ENCODE data around the gene RALA. TPM values are rescaled to one million over a fixed set of nuclear protein-coding genes. Genes with fewer than 3 reads are reported as not detected.

The RALA gene
- total RNA-seq, 6 experiments from 2014 or later, result 7.5 to 13.8 (median 12.4) TPM

GRCh38 chr7:39589323-39590111 is 33.9 kb upstream of the RALA start:
- ATAC-seq (peak; percentile 38 to 90 (median 72)), DNase-seq (no peak)
- TF ChIP-seq POLR2A (IDR thresholded peaks at IDR 0.05), result no peak
- no peak for TF ChIP-seq CTCF (IDR thresholded peaks at IDR 0.05)
- intact Hi-C loops (cut with DNase I), result no loop called here
- Histone ChIP-seq H3K4me3 (no peak overlapping the region), H3K27ac (no peak overlapping the region), H3K9me3 (no peaks in the 10 kb centered on the region), H3K36me3 (no peaks in the 10 kb centered on the region), H3K4me1 (no peaks in the 10 kb centered on the region), H3K27me3 (no peaks in the 10 kb centered on the region)
- WGBS (ENCODE audit: insufficient coverage, low coverage, low lambda C conversion rate, missing lambda C conversion rate), result 50% methylated on average over 7 of the region's 7 CpGs

GRCh38 chr7:39592586-39592985 is 30.8 kb upstream of the RALA start:
- intact Hi-C loops (cut with DNase I), result no loop called here
- no peaks in the 10 kb centered on the region for H3K27me3 ChIP-seq
- WGBS (ENCODE audit: insufficient coverage, low coverage, low lambda C conversion rate, missing lambda C conversion rate), result 6% methylated on average over 2 of the region's 2 CpGs

GRCh38 chr7:39594988-39595620 is 28.3 kb upstream of the RALA start:
- Histone ChIP-seq H3K36me3 (no peaks in the 10 kb centered on the region), H3K4me3 (no peak overlapping the region), H3K27ac (no peak overlapping the region), H3K27me3 (no peaks in the 10 kb centered on the region), H3K4me1 (no peaks in the 10 kb centered on the region), H3K9me3 (no peaks in the 10 kb centered on the region)
- WGBS (ENCODE audit: insufficient coverage, low coverage, low lambda C conversion rate, missing lambda C conversion rate), result 33% methylated on average over 5 of the region's 5 CpGs
- ATAC-seq (peak; percentile 63 to 83 (median 80)), DNase-seq (no peak)
- TF ChIP-seq POLR2A (IDR thresholded peaks at IDR 0.05) (no peak), CTCF (IDR thresholded peaks at IDR 0.05) (no peak)
- intact Hi-C loops (cut with DNase I), result no loop called here

More at GRCh38 chr7:39592586-39592985, 30.8 kb upstream of the RALA start:
- peak in 2 of 4 donors; percentile 12 to 49 for ATAC-seq
- TF ChIP-seq POLR2A (IDR thresholded peaks at IDR 0.05), result no peak
- TF ChIP-seq CTCF (IDR thresholded peaks at IDR 0.05), result no peak
- H3K4me3 ChIP-seq, result no peak overlapping the region
- H3K9me3 ChIP-seq, result no peaks in the 10 kb centered on the region
- no peaks in the 10 kb centered on the region for H3K4me1 ChIP-seq
- DNase-seq, result no peak
- no peaks in the 10 kb centered on the region for H3K36me3 ChIP-seq
- peak overlapping the region in 1 of 3 donors; percentile 9 for H3K27ac ChIP-seq

GRCh38 chr7:39602351-39602750 is 21.0 kb upstream of the RALA start:
- no peaks in the 10 kb centered on the region for H3K9me3 ChIP-seq
- H3K27ac ChIP-seq, result no peak overlapping the region
- no peak overlapping the region for H3K4me3 ChIP-seq
- WGBS (ENCODE audit: insufficient coverage, low coverage, low lambda C conversion rate, missing lambda C conversion rate), result 40% methylated on average over 2 of the region's 2 CpGs
- no peaks in the 10 kb centered on the region for H3K4me1 ChIP-seq
- intact Hi-C loops (cut with DNase I), result no loop called here
- TF ChIP-seq POLR2A (IDR thresholded peaks at IDR 0.05) (no peak), CTCF (IDR thresholded peaks at IDR 0.05) (no peak)
- H3K27me3 ChIP-seq, result no peaks in the 10 kb centered on the region
- no peaks in the 10 kb centered on the region for H3K36me3 ChIP-seq
- no peak for ATAC-seq
- DNase-seq, result no peak
